NCI-H128 (cell line): Measurements from ENCODE around the gene SLC19A1.

Source experiments
- DNase-seq: peaks from one replicate; lab custom pipeline; 2025; ENCODE audit not compliant: unreplicated experiment; lab: John Stamatoyannopoulos, UW

The SLC19A1 gene

GRCh38 chr21:45546636-45547544 lies 4.7 kb upstream of the SLC19A1 start:
- no peak for DNase-seq

GRCh38 chr21:45545691-45546531 lies 3.7 kb upstream of the SLC19A1 start:
- DNase-seq, result no peak

- DNase-seq, result no peak
Measured at GRCh38 chr21:45545236-45545570, 3.0 kb upstream of the SLC19A1 start.

GRCh38 chr21:45544449-45545235 lies 2.4 kb upstream of the SLC19A1 start:
- DNase-seq, result no peak

- no peak for DNase-seq
Measured at GRCh38 chr21:45543710-45544448, 1.6 kb upstream of the SLC19A1 start.

- no peak for DNase-seq
Measured at GRCh38 chr21:45543371-45543709, 1.1 kb upstream of the SLC19A1 start.

- DNase-seq, result no peak
Measured at GRCh38 chr21:45542667-45543370, 579 bp upstream of the SLC19A1 start.

- peak; percentile 16 for DNase-seq
Measured at GRCh38 chr21:45541221-45542039, 810 bp downstream of the SLC19A1 start.

- DNase-seq, result no peak
Measured at GRCh38 chr21:45540601-45540970, 1.7 kb downstream of the SLC19A1 start.

- DNase-seq, result no peak
Measured at GRCh38 chr21:45539796-45540600, 2.2 kb downstream of the SLC19A1 start.

- no peak for DNase-seq
Measured at GRCh38 chr21:45539046-45539795, 3.0 kb downstream of the SLC19A1 start.

- DNase-seq, result no peak
Measured at GRCh38 chr21:45538381-45539045, 3.7 kb downstream of the SLC19A1 start.

GRCh38 chr21:45537746-45538291 lies 4.4 kb downstream of the SLC19A1 start:
- DNase-seq, result no peak

GRCh38 chr21:45537111-45537745 lies 5.0 kb downstream of the SLC19A1 start:
- no peak for DNase-seq

- DNase-seq, result no peak
Measured at GRCh38 chr21:45536301-45537081, 5.7 kb downstream of the SLC19A1 start.
